GM12872 (cell line): ENCODE results near the gene OR4D2.

ENCODE experiments used
- TF ChIP-seq, protein P1 (sequence below): IDR thresholded peaks from 3 replicates; pipeline ENCODE4 v1.5.1; 2011; ENCODE audit warnings: low read depth, mild to moderate bottlenecking, low read length, moderate library complexity; ENCODE audit not compliant: insufficient read depth

OR4D2 gene

DNA sequence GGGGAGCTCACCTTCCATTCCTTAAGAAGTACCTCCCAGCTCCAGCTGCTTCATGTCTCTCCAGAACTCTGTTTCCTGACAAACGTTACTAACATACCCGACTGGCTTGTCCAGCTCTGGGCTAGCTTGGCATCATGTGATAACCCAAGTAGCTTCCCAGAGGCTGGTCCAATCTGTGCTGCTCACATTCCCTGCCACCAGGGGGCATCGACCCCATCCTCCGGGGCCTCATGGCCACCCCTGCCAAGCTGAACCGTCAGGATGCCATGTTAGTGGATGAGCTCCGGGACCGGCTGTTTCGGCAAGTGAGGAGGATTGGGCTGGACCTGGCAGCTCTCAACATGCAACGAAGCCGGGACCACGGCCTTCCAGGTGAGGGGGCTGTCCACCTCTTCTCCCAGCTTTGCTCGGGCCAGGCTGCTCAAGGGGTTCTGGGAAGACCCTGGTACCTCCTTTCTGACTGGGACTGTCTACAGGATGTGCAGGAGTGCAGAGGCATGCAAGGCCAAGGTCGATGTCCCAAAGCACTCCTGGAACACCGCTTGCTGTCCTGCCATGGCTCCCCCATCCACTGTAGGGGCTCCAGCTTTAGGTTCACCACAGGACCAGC, 33.3 kb downstream of the OR4D2 start:
- TF ChIP-seq, protein P1, sequence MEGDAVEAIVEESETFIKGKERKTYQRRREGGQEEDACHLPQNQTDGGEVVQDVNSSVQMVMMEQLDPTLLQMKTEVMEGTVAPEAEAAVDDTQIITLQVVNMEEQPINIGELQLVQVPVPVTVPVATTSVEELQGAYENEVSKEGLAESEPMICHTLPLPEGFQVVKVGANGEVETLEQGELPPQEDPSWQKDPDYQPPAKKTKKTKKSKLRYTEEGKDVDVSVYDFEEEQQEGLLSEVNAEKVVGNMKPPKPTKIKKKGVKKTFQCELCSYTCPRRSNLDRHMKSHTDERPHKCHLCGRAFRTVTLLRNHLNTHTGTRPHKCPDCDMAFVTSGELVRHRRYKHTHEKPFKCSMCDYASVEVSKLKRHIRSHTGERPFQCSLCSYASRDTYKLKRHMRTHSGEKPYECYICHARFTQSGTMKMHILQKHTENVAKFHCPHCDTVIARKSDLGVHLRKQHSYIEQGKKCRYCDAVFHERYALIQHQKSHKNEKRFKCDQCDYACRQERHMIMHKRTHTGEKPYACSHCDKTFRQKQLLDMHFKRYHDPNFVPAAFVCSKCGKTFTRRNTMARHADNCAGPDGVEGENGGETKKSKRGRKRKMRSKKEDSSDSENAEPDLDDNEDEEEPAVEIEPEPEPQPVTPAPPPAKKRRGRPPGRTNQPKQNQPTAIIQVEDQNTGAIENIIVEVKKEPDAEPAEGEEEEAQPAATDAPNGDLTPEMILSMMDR = peak; percentile 81

DNA sequence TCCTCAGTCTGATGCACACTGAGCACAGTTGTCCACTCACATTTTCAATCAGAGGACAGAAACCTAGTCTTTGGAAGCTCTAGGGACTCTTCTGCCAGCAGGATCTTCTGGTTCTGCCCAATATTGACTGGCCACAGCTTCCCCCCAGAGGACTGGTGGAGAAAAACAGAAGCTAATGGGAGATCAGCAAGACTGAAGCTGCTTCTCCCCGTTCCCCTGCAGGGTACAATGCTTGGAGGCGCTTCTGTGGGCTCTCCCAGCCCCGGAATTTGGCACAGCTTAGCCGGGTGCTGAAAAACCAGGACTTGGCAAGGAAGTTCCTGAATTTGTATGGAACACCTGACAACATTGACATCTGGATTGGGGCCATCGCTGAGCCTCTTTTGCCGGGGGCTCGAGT, 36.1 kb downstream of the OR4D2 start:
- TF ChIP-seq, protein P1 = no peak

DNA sequence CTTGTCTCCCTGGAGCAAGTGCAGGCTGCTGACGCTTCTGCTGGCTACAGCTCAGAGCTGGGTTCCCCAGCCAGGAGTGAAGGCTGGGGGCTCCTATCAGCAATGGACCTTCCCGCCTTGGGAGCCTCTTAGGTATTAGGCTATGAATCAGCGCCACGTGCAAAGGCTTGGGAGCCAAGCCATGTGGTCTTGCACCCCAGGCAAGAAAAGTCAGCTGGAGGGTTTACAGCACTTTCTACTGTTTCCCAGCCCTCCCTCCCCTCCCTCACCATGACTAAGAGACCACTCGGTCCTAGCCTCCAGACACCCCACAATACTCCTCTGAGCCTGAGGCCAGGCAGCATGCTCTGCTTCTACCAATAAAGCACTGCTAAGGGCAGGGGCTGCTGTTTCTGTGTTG, 38.0 kb downstream of the OR4D2 start:
- TF ChIP-seq, protein P1 = no peak

DNA sequence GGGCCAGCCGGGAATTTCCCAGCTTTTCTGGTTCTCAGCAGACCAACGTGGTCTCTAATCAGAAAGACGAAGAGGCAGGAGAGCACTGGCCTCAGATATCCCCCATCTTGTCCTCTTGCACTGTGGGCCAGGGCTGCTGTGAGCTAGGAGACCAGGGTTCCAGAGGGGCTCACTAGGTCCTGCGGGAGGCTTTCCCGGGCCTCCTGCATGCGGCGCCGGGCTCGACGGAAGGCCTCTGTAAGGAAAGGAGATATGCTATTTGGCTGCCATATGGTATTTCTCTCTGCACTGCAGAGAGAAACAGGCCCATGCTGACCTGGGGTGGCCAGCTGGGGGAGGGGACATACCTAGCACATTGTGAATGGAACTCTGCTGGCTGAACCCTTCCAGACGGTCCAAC, 39.2 kb downstream of the OR4D2 start:
- TF ChIP-seq, protein P1 = no peak

DNA sequence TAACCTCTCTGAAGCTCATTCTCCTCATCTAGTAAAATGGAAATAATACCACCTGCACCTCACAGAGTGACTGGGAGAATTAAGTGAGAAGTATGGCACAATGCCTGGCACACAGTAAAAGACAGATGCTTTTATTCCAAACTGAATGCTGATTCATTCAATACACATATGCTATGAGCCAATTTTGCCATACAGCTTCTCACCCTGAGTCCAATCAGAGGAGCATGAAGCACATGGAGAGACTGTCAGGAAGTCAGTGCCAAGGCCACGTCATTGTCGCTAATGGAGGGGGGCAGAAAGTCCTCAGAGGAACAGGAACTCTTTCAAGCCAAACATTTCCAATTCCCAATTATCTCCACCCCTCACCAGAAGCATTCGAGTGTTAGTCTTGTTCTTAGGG, 40.7 kb downstream of the OR4D2 start:
- TF ChIP-seq, protein P1 = no peak

DNA sequence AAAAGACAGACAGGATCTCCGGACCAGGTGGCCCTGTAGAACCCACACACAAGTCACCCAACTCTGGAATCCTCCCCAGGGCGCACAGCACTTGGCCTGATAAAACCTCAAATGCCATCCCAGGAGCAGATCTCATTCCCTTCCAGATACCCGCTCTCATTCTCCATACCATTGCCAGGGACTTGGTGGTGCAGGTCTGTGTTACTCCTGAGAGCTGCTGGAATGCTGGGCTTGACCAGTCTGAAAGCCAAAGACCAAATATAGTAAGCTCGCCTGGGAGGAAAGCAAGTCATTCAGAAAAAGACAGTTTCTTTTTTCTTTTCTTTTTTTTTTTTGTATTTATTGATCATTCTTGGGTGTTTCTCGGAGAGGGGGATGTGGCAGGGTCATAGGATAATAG, 41.6 kb downstream of the OR4D2 start:
- TF ChIP-seq, protein P1 = no peak

DNA sequence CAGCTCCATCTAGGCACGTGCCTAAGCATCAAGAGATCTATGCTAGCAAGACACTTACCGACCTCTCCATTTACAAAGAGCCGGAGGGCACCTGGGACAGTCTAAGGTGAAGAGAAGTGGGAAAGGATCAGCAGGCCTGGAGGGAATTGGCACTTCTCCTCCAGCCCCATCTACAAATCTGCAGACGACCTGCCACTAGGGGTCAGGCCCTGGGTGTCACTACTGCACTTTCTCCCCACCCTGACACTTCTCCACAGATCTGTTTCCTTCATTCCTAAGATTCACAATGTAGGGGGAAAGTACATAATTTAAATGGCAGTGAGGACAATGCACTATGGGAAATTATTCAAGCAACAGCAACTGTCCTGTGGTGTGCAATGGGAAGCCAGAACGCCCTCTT, 44.1 kb downstream of the OR4D2 start:
- TF ChIP-seq, protein P1 = peak; percentile 54
